H9 (cell line): Measurements from ENCODE around the gene MYCN. TPM values are rescaled to one million over a fixed set of nuclear protein-coding genes. Genes with fewer than 3 reads are reported as not detected.
"Not testable (repeated sequence)": the region's sequence is repeated elsewhere in the genome, so short reads cannot be mapped to it uniquely, and the experiment has no call there.

ENCODE experiments used
- DNase-seq: peaks from one replicate; pipeline ENCODE4 v3.0.0-alpha.2; 2017
- H2AFZ ChIP-seq: one replicate; pipeline ENCODE4 v1.6.1; 2013; ENCODE audit warnings: mild to moderate bottlenecking, low read length, control low read depth, moderate library complexity
- H2AK5ac ChIP-seq: 2 replicates; pipeline ENCODE4 v1.6.1; 2013; ENCODE audit warnings: low read length, control low read depth, mixed read lengths; ENCODE audit not compliant: insufficient read length
- H2BK120ac ChIP-seq: one replicate; pipeline ENCODE4 v1.6.1; 2013; ENCODE audit warnings: low read depth, mild to moderate bottlenecking, low read length, control low read depth, inconsistent platforms; ENCODE audit not compliant: poor library complexity, severe bottlenecking
- H2BK12ac ChIP-seq: 2 replicates; pipeline ENCODE4 v1.6.1; 2013; ENCODE audit warnings: low read length, control low read depth, mixed read lengths, low read depth; ENCODE audit not compliant: insufficient read length
- H2BK15ac ChIP-seq: 2 replicates; pipeline ENCODE4 v1.6.1; 2013; ENCODE audit warnings: low read depth, low read length, control low read depth
- H2BK20ac ChIP-seq: one replicate; pipeline ENCODE4 v1.6.1; 2013; ENCODE audit warnings: low read depth, mild to moderate bottlenecking, low read length, control low read depth, inconsistent platforms; ENCODE audit not compliant: poor library complexity, severe bottlenecking
- H2BK5ac ChIP-seq: 2 replicates; pipeline ENCODE4 v1.6.1; 2013; ENCODE audit warnings: low read length, control low read depth, mixed read lengths; ENCODE audit not compliant: insufficient read length
- H3K14ac ChIP-seq: 2 replicates; pipeline ENCODE4 v1.6.1; 2013; ENCODE audit warnings: low read length, control low read depth; ENCODE audit not compliant: insufficient read depth
- H3K18ac ChIP-seq: 2 replicates; pipeline ENCODE4 v1.6.1; 2013; ENCODE audit warnings: low read depth, mild to moderate bottlenecking, mixed read lengths, low read length, control low read depth; ENCODE audit not compliant: insufficient read length
- H3K23ac ChIP-seq: 2 replicates; pipeline ENCODE4 v1.6.1; 2013; ENCODE audit warnings: low read length, control low read depth, mixed read lengths, low read depth; ENCODE audit not compliant: insufficient read length
- H3K23me2 ChIP-seq: 2 replicates; pipeline ENCODE4 v1.6.1; 2013; ENCODE audit warnings: low read depth, mild to moderate bottlenecking, mixed read lengths, low read length, control low read depth; ENCODE audit not compliant: insufficient read length, poor library complexity, severe bottlenecking
- H3K27ac ChIP-seq: 2 replicates; pipeline ENCODE4 v1.5.1; 2013; ENCODE audit warnings: low read length, control low read depth, mixed read lengths, low read depth; ENCODE audit not compliant: insufficient read length
- H3K27me3 ChIP-seq: 2 replicates; pipeline ENCODE4 v1.6.1; 2013; ENCODE audit warnings: low read length, control low read depth, inconsistent platforms; ENCODE audit not compliant: insufficient read depth
- H3K4ac ChIP-seq: 2 replicates; pipeline ENCODE4 v1.6.1; 2013; ENCODE audit warnings: low read depth, mild to moderate bottlenecking, control low read depth, inconsistent platforms, low read length, moderate library complexity
- H3K4me1 ChIP-seq: 2 replicates; pipeline ENCODE4 v1.6.1; 2013; ENCODE audit warnings: low read length, control low read depth, inconsistent platforms; ENCODE audit not compliant: insufficient read depth
- H3K4me2 ChIP-seq: 2 replicates; pipeline ENCODE4 v1.6.1; 2013; ENCODE audit warnings: low read length, control low read depth, mixed read lengths; ENCODE audit not compliant: insufficient read length, insufficient read depth
- H3K56ac ChIP-seq: 2 replicates; pipeline ENCODE4 v1.6.1; 2013; ENCODE audit warnings: low read depth, mild to moderate bottlenecking, mixed read lengths, low read length, control low read depth; ENCODE audit not compliant: insufficient read length
- H3K79me1 ChIP-seq: 2 replicates; pipeline ENCODE4 v1.6.1; 2013; ENCODE audit warnings: low read depth, mild to moderate bottlenecking, moderate library complexity, low read length, control low read depth, inconsistent platforms; ENCODE audit not compliant: insufficient read depth, poor library complexity, severe bottlenecking
- H3K79me2 ChIP-seq: 2 replicates; pipeline ENCODE4 v1.6.1; 2013; ENCODE audit warnings: low read length, control low read depth, inconsistent platforms; ENCODE audit not compliant: insufficient read depth
- H3K9ac ChIP-seq: 2 replicates; pipeline ENCODE4 v1.6.1; 2013; ENCODE audit warnings: low read length, control low read depth, mixed read lengths; ENCODE audit not compliant: insufficient read length; ENCODE audit errors: extremely low read depth
- H3K9me3 ChIP-seq: one replicate; pipeline ENCODE4 v1.6.1; 2013; ENCODE audit warnings: low read depth, low read length, inconsistent platforms; ENCODE audit not compliant: control insufficient read depth
- H3T11ph ChIP-seq: one replicate; pipeline ENCODE4 v1.6.1; 2013; ENCODE audit warnings: mild to moderate bottlenecking, low read length, control low read depth, inconsistent platforms
- H4K20me1 ChIP-seq: one replicate; pipeline ENCODE4 v1.6.1; 2013; ENCODE audit not compliant: control insufficient read depth, insufficient read length, insufficient read depth
- H4K5ac ChIP-seq: 2 replicates; pipeline ENCODE4 v1.6.1; 2013; ENCODE audit warnings: low read depth, mild to moderate bottlenecking, mixed read lengths, low read length, control low read depth; ENCODE audit not compliant: insufficient read length
- H4K8ac ChIP-seq: replicated peaks from 2 replicates; pipeline ENCODE4 v1.6.1; 2013; ENCODE audit warnings: low read length, control low read depth, mixed read lengths, low read depth; ENCODE audit not compliant: insufficient read length
- H4K91ac ChIP-seq: 2 replicates; pipeline ENCODE4 v1.6.1; 2013; ENCODE audit warnings: low read depth, mild to moderate bottlenecking, moderate library complexity, mixed read lengths, low read length, control low read depth; ENCODE audit not compliant: insufficient read length
- H3K27ac Mint-ChIP-seq, 3 experiments: 2 replicates in 2 of 3; 3 replicates in 1 of 3; pipeline ENCODE4 v1.8.0; 2020 to 2021; ENCODE audit warnings: mixed read lengths in 3 of 3, mild to moderate bottlenecking in 1 of 3, moderate library complexity in 1 of 3
- H3K27me3 Mint-ChIP-seq: 2 replicates; pipeline ENCODE4 v1.8.0; 2021; ENCODE audit warnings: low read depth, mild to moderate bottlenecking, moderate library complexity, mixed read lengths
- H3K36me3 Mint-ChIP-seq, 3 experiments: 2 replicates in 2 of 3; 3 replicates in 1 of 3; pipeline ENCODE4 v1.8.0; 2020 to 2021; ENCODE audit warnings: low read depth in 3 of 3, mixed read lengths in 3 of 3; ENCODE audit not compliant: insufficient read depth in 1 of 3
- H3K4me1 Mint-ChIP-seq, 2 experiments: 2 replicates each; pipeline ENCODE4 v1.8.0; 2020; ENCODE audit warnings: mixed read lengths in 2 of 2
- H3K4me3 Mint-ChIP-seq, 2 experiments: 2 replicates in 1 of 2; 3 replicates in 1 of 2; pipeline ENCODE4 v1.8.0; 2020 to 2021; ENCODE audit warnings: mild to moderate bottlenecking in 2 of 2, mixed read lengths in 2 of 2, moderate library complexity in 1 of 2
- H3K9me3 Mint-ChIP-seq, 2 experiments: 2 replicates in 1 of 2; 3 replicates in 1 of 2; pipeline ENCODE4 v1.8.0; 2020; ENCODE audit warnings: mild to moderate bottlenecking in 2 of 2, mixed read lengths in 2 of 2, moderate library complexity in 1 of 2
- WGBS: extraction: QIAGEN DNeasy Blood & Tissue Kit; methylation state at CpG from one replicate; pipeline ENCODE4 v1.1.7; 2013; ENCODE audit warnings: missing lambda C conversion rate, low lambda C conversion rate, mixed read lengths; ENCODE audit not compliant: insufficient read length; ENCODE audit errors: extremely low coverage; 5-methylcytosine and 5-hydroxymethylcytosine counted together
- total RNA-seq: library from RNA; stranded (reverse); gene quantifications from 2 replicates; pipeline ENCODE4 v1.2.1, GENCODE V29; 2021
- TF ChIP-seq, protein P1 (sequence below): fragments of 200-600 bp; sonication (generic); conservative IDR thresholded peaks from 3 replicates; pipeline ENCODE4 v1.8.0; 2021; ENCODE audit warnings: antibody characterized with exemption, mild to moderate bottlenecking

Gene MYCN
- total RNA-seq, 1 experiment from 2014 or later: 100.0 TPM

DNA sequence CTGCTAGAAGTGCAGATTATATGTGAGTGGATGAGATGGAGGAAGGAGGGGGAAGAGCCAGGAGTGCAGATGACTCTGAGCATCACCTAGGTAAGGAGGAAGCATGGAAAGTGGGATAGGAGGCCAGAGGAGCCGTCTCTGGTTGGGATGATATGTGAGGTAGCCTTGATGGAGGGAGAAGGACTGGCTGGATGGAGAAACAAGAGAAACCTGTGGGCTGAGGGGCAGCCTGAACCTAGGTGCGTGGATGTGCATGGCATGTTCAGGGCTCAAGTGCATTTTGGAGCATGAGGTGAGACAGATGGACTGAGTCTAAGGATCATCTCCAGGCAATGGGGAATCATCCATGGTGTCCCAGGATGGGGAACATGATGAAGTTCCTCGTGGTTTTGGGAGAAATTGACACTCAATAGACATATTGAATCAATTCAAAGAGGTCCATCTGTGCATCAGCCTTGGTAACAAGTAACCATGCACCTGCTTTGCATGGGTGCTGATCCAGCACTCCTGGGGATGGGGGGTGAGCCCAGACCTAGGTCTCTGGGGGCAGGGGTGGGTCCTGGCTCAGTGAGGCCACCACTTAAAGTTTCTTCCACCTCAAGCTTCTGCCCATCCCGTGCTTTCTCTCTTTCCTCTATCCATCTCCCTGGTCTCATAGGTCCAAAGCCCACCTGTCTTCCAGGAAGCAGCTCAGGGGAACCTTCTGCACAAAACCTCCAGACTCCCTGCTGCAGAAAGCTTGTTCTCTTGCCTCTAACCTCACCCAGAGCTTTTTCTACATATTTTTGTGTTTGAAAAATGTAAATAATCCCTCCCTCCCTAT lies 19.2 kb downstream of the MYCN start:
- Histone ChIP-seq H2BK12ac (no peak overlapping the region), H3T11ph (no peak overlapping the region), H3K4me1 (peaks cover 8% of the 10 kb centered on the region; the same call in 1 of the 2 replicates), H2BK5ac (no peak overlapping the region), H3K9me3 (no peaks in the 10 kb centered on the region), H3K27me3 (no peaks in the 10 kb centered on the region), H4K8ac (no peak overlapping the region), H3K56ac (no peak overlapping the region), H3K9ac (no peak overlapping the region), H3K23ac (no peak overlapping the region), H3K4ac (no peak overlapping the region), H4K20me1 (no peaks in the 10 kb centered on the region), H3K4me2 (no peak overlapping the region), H2BK15ac (no peak overlapping the region), H4K5ac (no peak overlapping the region), H2BK20ac (no peak overlapping the region), H4K91ac (no peak overlapping the region), H3K18ac (no peak overlapping the region), H2AK5ac (no peak overlapping the region), H3K14ac (no peak overlapping the region), H3K27ac (no peak overlapping the region), H2BK120ac (no peak overlapping the region), H3K79me1 (no peaks in the 10 kb centered on the region), H2AFZ (no peak overlapping the region), H3K79me2 (no peaks in the 10 kb centered on the region), H3K23me2 (no peaks in the 10 kb centered on the region)
- Mint-ChIP-seq H3K9me3 (peaks cover 9 to 12% of the 10 kb centered on the region in 2 experiments), H3K27ac (peak overlapping the region in 1 of 3 experiments; percentile 34; a peak in 1 of 7 replicates), H3K4me3 (no peak overlapping the region; a peak in 1 of 5 replicates), H3K4me1 (peaks cover 47 to 52% of the 10 kb centered on the region in 2 experiments), H3K36me3 (peaks cover 0 to 11% (median 1%) of the 10 kb centered on the region in 3 experiments; a peak in 5 of 7 replicates), H3K27me3 (no peaks in the 10 kb centered on the region)
- no CpG with 5 or more reads among the region's 4 CpGs for WGBS
- TF ChIP-seq, protein P1, sequence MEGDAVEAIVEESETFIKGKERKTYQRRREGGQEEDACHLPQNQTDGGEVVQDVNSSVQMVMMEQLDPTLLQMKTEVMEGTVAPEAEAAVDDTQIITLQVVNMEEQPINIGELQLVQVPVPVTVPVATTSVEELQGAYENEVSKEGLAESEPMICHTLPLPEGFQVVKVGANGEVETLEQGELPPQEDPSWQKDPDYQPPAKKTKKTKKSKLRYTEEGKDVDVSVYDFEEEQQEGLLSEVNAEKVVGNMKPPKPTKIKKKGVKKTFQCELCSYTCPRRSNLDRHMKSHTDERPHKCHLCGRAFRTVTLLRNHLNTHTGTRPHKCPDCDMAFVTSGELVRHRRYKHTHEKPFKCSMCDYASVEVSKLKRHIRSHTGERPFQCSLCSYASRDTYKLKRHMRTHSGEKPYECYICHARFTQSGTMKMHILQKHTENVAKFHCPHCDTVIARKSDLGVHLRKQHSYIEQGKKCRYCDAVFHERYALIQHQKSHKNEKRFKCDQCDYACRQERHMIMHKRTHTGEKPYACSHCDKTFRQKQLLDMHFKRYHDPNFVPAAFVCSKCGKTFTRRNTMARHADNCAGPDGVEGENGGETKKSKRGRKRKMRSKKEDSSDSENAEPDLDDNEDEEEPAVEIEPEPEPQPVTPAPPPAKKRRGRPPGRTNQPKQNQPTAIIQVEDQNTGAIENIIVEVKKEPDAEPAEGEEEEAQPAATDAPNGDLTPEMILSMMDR: no peak
- no peak for DNase-seq

DNA sequence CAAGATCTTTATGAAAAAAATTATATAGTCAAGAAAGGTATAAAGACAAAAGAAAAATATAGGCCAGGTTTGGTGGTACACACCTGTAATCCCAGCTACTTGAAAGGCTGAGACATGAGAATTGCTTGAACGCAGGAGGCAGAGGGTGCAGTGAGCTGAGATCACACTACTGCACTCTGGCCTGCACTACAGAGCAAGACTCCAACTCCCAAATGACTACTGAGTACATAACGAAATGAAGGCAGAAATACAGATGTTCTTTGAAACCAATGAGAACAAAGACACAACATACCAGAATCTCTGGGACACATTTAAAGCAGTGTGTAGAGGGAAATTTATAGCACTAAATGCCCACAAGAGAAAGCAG lies 19.8 kb downstream of the MYCN start:
- H2BK12ac ChIP-seq, H3K4me3 Mint-ChIP-seq, H2AK5ac ChIP-seq, H3K27me3 Mint-ChIP-seq, H2BK15ac ChIP-seq, H3K9ac ChIP-seq, H4K91ac ChIP-seq, H4K5ac ChIP-seq, DNase-seq, H3K27ac ChIP-seq, H3K18ac ChIP-seq, H3K9me3 ChIP-seq, H3K79me1 ChIP-seq, H3K23ac ChIP-seq, H3K14ac ChIP-seq, H3T11ph ChIP-seq, H4K8ac ChIP-seq, H2BK5ac ChIP-seq, H2BK20ac ChIP-seq, H3K23me2 ChIP-seq, H3K4me2 ChIP-seq, H3K56ac ChIP-seq, H3K27ac Mint-ChIP-seq, H4K20me1 ChIP-seq, H3K4me1 ChIP-seq, H3K27me3 ChIP-seq, H2AFZ ChIP-seq, H2BK120ac ChIP-seq, H3K79me2 ChIP-seq, H3K4ac ChIP-seq: not testable (repeated sequence)
- peaks cover 0 to 11% (median 1%) of the 10 kb centered on the region in 3 experiments; a peak in 5 of 7 replicates for H3K36me3 Mint-ChIP-seq
- peaks cover 9 to 12% of the 10 kb centered on the region in 2 experiments for H3K9me3 Mint-ChIP-seq
- peaks cover 46 to 50% of the 10 kb centered on the region in 2 experiments for H3K4me1 Mint-ChIP-seq
- WGBS: no CpG with 5 or more reads among the region's 2 CpGs
